Left ventricle myocardium inferior (tissue), 1 donor: ENCODE results near the gene MUTYH. TPM values are rescaled to one million over a fixed set of nuclear protein-coding genes. Genes with fewer than 3 reads are reported as not detected.

ENCODE experiments used
- DNase-seq: peaks from one replicate; pipeline ENCODE4 v3.0.0-alpha.2; 2020
- H3K27ac ChIP-seq: fragments of 200-600 bp; replicated peaks from 2 replicates; pipeline ENCODE4 v1.8.0; 2021
- H3K27me3 ChIP-seq: fragments of 200-600 bp; 2 replicates; pipeline ENCODE4 v1.8.0; 2021; ENCODE audit warnings: low read depth
- H3K36me3 ChIP-seq: fragments of 200-600 bp; 2 replicates; pipeline ENCODE4 v1.8.0; 2021
- H3K4me1 ChIP-seq: fragments of 200-600 bp; 2 replicates; pipeline ENCODE4 v1.8.0; 2021
- H3K4me3 ChIP-seq: fragments of 200-600 bp; 2 replicates; pipeline ENCODE4 v1.8.0; 2021; ENCODE audit warnings: mild to moderate bottlenecking, moderate library complexity
- H3K9me3 ChIP-seq: fragments of 200-600 bp; replicated peaks from 2 replicates; pipeline ENCODE4 v1.8.0; 2021
- intact Hi-C: fragments of 100-400 bp; cut with micrococcal nuclease; formaldehyde crosslinking; loops from one replicate; pipeline ENCODE4 v1.11.0; 2022
- total RNA-seq: library from RNA; stranded (reverse); fragmentation: NEBNext Ultra II Directional; extraction: Animal tissue kit (Norgen Biotek cat#: 25700); gene quantifications from one replicate; pipeline ENCODE4 v1.2.1, GENCODE V29; 2021
- TF ChIP-seq, protein P1 (sequence below): fragments of 200-600 bp; IDR thresholded peaks from 2 replicates; pipeline ENCODE4 v1.8.0; 2021; ENCODE audit warnings: antibody characterized with exemption, mild to moderate bottlenecking, borderline replicate concordance
- donor health status: DM: no; HTN: yes; CAD: no; lungs with severe emphysema.

Gene MUTYH
- total RNA-seq, 1 donor from 2014 or later = 8.1 TPM

DNA sequence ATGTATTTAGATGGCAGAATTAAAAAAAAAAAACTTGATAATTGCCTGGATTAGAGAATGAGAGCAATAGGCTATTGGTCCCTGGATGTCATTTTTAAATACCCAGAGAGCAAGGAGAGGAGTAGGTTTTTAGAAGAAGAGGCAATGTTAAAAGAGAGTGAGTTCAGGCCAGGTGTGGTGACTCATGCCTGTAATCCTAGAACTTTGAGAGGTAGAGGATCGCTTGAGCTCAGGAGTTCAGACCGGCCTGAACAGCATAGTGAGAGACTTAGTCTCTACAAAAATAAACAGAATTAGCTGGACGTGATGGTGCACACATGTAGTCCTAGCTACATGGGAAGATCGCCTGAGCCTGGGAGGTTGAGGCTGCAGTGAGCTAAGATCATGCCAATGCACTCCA, 15.9 kb upstream of the MUTYH start:
- no peak overlapping the region for H3K27ac ChIP-seq
- TF ChIP-seq, protein P1, sequence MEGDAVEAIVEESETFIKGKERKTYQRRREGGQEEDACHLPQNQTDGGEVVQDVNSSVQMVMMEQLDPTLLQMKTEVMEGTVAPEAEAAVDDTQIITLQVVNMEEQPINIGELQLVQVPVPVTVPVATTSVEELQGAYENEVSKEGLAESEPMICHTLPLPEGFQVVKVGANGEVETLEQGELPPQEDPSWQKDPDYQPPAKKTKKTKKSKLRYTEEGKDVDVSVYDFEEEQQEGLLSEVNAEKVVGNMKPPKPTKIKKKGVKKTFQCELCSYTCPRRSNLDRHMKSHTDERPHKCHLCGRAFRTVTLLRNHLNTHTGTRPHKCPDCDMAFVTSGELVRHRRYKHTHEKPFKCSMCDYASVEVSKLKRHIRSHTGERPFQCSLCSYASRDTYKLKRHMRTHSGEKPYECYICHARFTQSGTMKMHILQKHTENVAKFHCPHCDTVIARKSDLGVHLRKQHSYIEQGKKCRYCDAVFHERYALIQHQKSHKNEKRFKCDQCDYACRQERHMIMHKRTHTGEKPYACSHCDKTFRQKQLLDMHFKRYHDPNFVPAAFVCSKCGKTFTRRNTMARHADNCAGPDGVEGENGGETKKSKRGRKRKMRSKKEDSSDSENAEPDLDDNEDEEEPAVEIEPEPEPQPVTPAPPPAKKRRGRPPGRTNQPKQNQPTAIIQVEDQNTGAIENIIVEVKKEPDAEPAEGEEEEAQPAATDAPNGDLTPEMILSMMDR = no peak
- no peaks in the 10 kb centered on the region for H3K27me3 ChIP-seq
- H3K4me3 ChIP-seq = no peak overlapping the region
- H3K4me1 ChIP-seq = peaks cover 18% of the 10 kb centered on the region
- no peaks in the 10 kb centered on the region for H3K9me3 ChIP-seq
- DNase-seq = no peak
- intact Hi-C loops = no loop called here
- no peaks in the 10 kb centered on the region for H3K36me3 ChIP-seq

DNA sequence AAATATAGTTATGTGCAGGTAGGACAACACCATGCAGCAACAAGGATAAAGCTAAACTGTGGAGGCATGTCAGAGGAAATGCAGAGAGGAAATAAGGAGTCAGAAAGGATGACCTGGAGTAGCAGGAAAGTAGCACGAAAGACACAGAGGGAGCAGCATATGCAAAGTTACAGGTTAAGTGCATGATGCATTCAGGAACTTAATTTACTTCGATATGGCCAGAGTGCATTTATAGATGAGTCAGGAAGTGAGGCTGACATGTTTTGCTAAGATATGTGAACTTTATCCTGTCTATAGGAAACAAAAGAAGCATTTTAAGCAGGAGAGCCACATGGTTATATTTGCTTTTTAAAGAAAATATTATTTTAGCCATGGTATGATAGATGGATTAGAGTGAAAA, 15.4 kb upstream of the MUTYH start:
- Histone ChIP-seq H3K27me3 (no peaks in the 10 kb centered on the region), H3K4me1 (peaks cover 13% of the 10 kb centered on the region), H3K4me3 (no peak overlapping the region), H3K9me3 (no peaks in the 10 kb centered on the region), H3K36me3 (no peaks in the 10 kb centered on the region), H3K27ac (no peak overlapping the region)
- TF ChIP-seq, protein P1 = no peak
- intact Hi-C loops = no loop called here
- no peak for DNase-seq

DNA sequence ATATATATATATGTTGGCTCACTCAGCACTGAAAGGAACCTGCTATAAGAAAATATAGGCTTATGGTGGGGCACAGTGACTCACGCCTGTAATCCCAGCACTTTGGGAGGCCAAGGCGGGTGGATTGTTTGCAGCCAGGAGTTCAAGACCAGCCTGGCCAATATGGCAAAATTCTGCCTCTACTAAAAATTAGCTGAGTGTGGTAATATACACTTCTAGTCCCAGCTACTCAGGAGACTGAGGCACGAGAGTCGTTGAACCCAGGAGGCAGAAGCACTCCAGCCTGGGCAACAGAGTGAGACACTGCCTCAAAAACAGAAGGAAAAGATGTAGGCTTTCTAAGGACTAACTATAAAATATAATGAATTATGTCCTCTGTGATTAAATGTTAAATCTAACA, 14.6 kb upstream of the MUTYH start:
- Histone ChIP-seq H3K27ac (no peak overlapping the region), H3K4me1 (peaks cover 4% of the 10 kb centered on the region), H3K4me3 (no peak overlapping the region), H3K36me3 (no peaks in the 10 kb centered on the region), H3K27me3 (no peaks in the 10 kb centered on the region), H3K9me3 (no peaks in the 10 kb centered on the region)
- TF ChIP-seq, protein P1 = no peak
- DNase-seq = no peak
- intact Hi-C loops = no loop called here

DNA sequence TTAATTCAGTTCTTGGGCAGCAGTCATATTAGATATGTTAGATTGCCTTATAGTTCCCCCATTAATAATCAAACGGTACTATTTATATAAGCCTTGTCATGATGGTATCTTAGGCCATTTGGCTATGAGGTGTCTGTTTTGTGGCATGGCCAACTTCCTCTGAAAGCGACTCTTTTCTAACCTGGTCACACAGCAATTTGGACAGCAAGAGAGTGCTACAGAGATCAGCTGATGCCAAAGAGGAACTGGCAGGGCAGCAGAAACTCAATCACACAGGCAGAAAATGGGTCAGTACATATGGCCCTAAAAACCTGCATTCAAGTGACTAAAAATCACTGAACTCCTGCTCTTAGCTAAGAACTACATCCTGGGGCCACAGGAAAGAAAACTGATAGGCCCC, 13.4 kb upstream of the MUTYH start:
- Histone ChIP-seq H3K4me3 (no peak overlapping the region), H3K27me3 (no peaks in the 10 kb centered on the region), H3K27ac (no peak overlapping the region), H3K9me3 (no peaks in the 10 kb centered on the region), H3K4me1 (peaks cover 10% of the 10 kb centered on the region), H3K36me3 (no peaks in the 10 kb centered on the region)
- DNase-seq = no peak
- TF ChIP-seq, protein P1 = no peak
- intact Hi-C loops = no loop called here

DNA sequence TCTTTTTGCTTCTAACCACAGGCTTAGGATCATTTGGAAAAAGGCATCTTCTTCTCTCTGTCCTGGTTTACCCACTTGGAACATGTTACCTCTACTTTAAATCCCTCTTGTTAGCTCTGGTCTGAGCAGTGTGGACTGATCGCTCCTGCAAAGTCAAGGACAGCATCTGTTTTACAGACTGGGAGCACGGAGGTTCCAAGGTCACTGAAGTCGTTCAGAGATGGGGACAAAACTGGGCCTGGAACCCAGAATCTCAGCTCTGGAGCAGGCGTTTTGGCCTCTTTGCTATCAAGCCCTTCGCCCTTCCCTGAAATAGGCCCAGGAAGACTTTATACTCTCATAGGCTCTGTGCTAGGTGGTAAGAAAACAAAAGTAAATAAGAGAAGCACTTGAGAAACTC, 11.3 kb upstream of the MUTYH start:
- intact Hi-C loops = no loop called here
- H3K27ac ChIP-seq = no peak overlapping the region
- no peak for DNase-seq
- TF ChIP-seq, protein P1 = no peak
- no peaks in the 10 kb centered on the region for H3K27me3 ChIP-seq
- peaks cover 23% of the 10 kb centered on the region for H3K4me1 ChIP-seq
- H3K36me3 ChIP-seq = no peaks in the 10 kb centered on the region
- H3K9me3 ChIP-seq = no peaks in the 10 kb centered on the region
- H3K4me3 ChIP-seq = no peak overlapping the region
